Panc1 (cell line): ENCODE results near the gene XBP1. TPM values are rescaled to one million over a fixed set of nuclear protein-coding genes. Genes with fewer than 3 reads are reported as not detected.
"Not testable (repeated sequence)": the region's sequence is repeated elsewhere in the genome, so short reads cannot be mapped to it uniquely, and the experiment has no call there.

ENCODE experiments used
- ATAC-seq: fragments of 200-7000 bp; cut with Tn5 transposase; 2 replicates; pipeline ENCODE4 v1.9.1; 2020; ENCODE audit warnings: mild to moderate bottlenecking, moderate library complexity
- Bru-seq: library from RNA; stranded (reverse); fragments of 400-500 nt; gene quantifications from one replicate; lab custom pipeline; 2021; lab: Mats Ljungman, UMichigan
- BruChase-seq, 2 experiments: library from RNA; stranded (reverse); fragments of 400-500 nt; gene quantifications; one replicate each; lab custom pipeline; 2021; lab: Mats Ljungman, UMichigan
- BruUV-seq: library from RNA; stranded (reverse); fragments of 400-500 nt; replicated peaks from 2 replicates; lab custom pipeline; 2021; lab: Mats Ljungman, UMichigan
- CTCF ChIA-PET: fragments of 300-600 bp; sonication (Branson Sonifier 250); formaldehyde crosslinking; loops from one replicate; lab custom pipeline; 2022; ENCODE audit warnings: antibody characterized with exemption; lab: Charles Lee
- POLR2A ChIA-PET: fragments of 300-600 bp; sonication (Branson Sonifier 250); formaldehyde crosslinking; loops from one replicate; lab custom pipeline; 2022; ENCODE audit warnings: antibody characterized with exemption; lab: Charles Lee
- DNase-seq: peaks from one replicate; pipeline ENCODE4 v3.0.0-alpha.2; 2010; ENCODE audit warnings: low read depth, low spot score
- H3K27ac ChIP-seq: 2 replicates; pipeline ENCODE4 v1.5.1; 2011; ENCODE audit warnings: mild to moderate bottlenecking, low read length, inconsistent platforms
- H3K27me3 ChIP-seq: fragments of 200-500 bp; sonication (Bioruptor generic); 2 replicates; pipeline ENCODE4 v1.6.0; 2014; ENCODE audit warnings: low read length, inconsistent platforms; ENCODE audit not compliant: control insufficient read depth, insufficient read depth
- H3K36me3 ChIP-seq: fragments of 200-500 bp; sonication (Bioruptor generic); 2 replicates; pipeline ENCODE4 v1.5.1; 2014; ENCODE audit warnings: inconsistent platforms, mild to moderate bottlenecking, low read length, moderate library complexity; ENCODE audit not compliant: control insufficient read depth, insufficient read depth
- H3K4me1 ChIP-seq: 2 replicates; pipeline ENCODE4 v1.5.1; 2011; ENCODE audit warnings: inconsistent platforms, mild to moderate bottlenecking, low read length, moderate library complexity; ENCODE audit not compliant: control insufficient read depth, insufficient read depth
- H3K4me3 ChIP-seq, 2 experiments: 2 replicates each; pipeline ENCODE4 v1.5.1; 2011 to 2012; ENCODE audit warnings: low read depth in 2 of 2, low read length in 2 of 2, mild to moderate bottlenecking in 2 of 2, inconsistent platforms in 1 of 2, moderate library complexity in 1 of 2
- H3K9me3 ChIP-seq: fragments of 200-500 bp; sonication (Bioruptor generic); 2 replicates; pipeline ENCODE4 v1.5.1; 2014; ENCODE audit warnings: low read depth, mild to moderate bottlenecking, inconsistent platforms, low read length, moderate library complexity; ENCODE audit not compliant: control insufficient read depth, insufficient read depth
- POLR2AphosphoS5 ChIP-seq: IDR thresholded peaks from 2 replicates; pipeline ENCODE4 v1.6.1; 2012; ENCODE audit warnings: mild to moderate bottlenecking, low read depth, low read length, moderate library complexity
- SIN3A ChIP-seq: IDR thresholded peaks from 2 replicates; pipeline ENCODE4 v1.6.1; 2012; ENCODE audit warnings: low read depth, mild to moderate bottlenecking, low read length, moderate library complexity, borderline replicate concordance; ENCODE audit not compliant: insufficient read depth
- TCF7L2 ChIP-seq: IDR thresholded peaks from 2 replicates; pipeline ENCODE4 v1.6.1; 2011; ENCODE audit warnings: mild to moderate bottlenecking, low read depth, low read length, inconsistent platforms
- in situ Hi-C: cut with HindIII; loops from 2 replicates; pipeline ENCODE4 v1.10.0; 2016; ENCODE audit warnings: low sequenced_read_pairs, low pct_unique_long_range_greater_than_20kb
- intact Hi-C: fragments of 100-400 bp; cut with micrococcal nuclease; formaldehyde crosslinking; loops from one replicate; pipeline ENCODE4 v1.10.0; 2022; ENCODE audit not compliant: unreplicated experiment
- long read RNA-seq: library from polyadenylated mRNA; unstranded; transcript quantifications from one replicate; pipeline ENCODE4 v2.0.0, GENCODE V29; 2021; ENCODE audit not compliant: unreplicated experiment
- polyA plus RNA-seq: library from polyadenylated mRNA; unstranded; fragments of >200 nt; gene quantifications from one replicate; pipeline ENCODE4 v1.2.1, GENCODE V29; 2012; ENCODE audit warnings: missing spikeins; ENCODE audit not compliant: insufficient read length
- total RNA-seq: library from RNA; stranded (reverse); gene quantifications from one replicate; pipeline ENCODE4 v1.2.1, GENCODE V29; 2021; ENCODE audit not compliant: unreplicated experiment
- TF ChIP-seq, protein P1 (sequence below): fragments of 450-650 bp; IDR thresholded peaks from 2 replicates; pipeline ENCODE4 v1.5.1; 2017; ENCODE audit warnings: mild to moderate bottlenecking
- TF ChIP-seq, protein P2 (sequence below), 2 experiments: IDR thresholded peaks; 2 replicates each; pipeline ENCODE4 v1.6.1; 2011 to 2012; ENCODE audit warnings: low read depth in 2 of 2, control low read depth in 1 of 2, low read length in 1 of 2, mild to moderate bottlenecking in 1 of 2, moderate library complexity in 1 of 2; ENCODE audit not compliant: insufficient read depth in 1 of 2

Gene XBP1
- total RNA-seq, result 48.8 TPM
- 43.2 TPM for polyA plus RNA-seq
- percentile 93 among the genes with signal in this experiment for Bru-seq, nascent RNA
- BruChase-seq, experiment 1, labeled RNA remaining after a 2-hour chase, result percentile 97 among the genes with signal in this experiment
- BruChase-seq, experiment 2, labeled RNA remaining after a 6-hour chase, result percentile 83 among the genes with signal in this experiment
- long read RNA-seq, transcript XBP1-201 (5 exons, 1,850 nt), result major isoform, 120 of 139 reads
- long read RNA-seq, partial matches to known transcripts, result 1 of 139 reads
- long read RNA-seq, other reads (novel, unspliced or antisense), result 14 of 139 reads

GRCh38 chr22:28800308-28801041 is at the start of gene XBP1:
Gene XBP1, minus strand, starts transcription at chr22:28800569.
- CTCF ChIA-PET, result no interaction called here
- POLR2A ChIA-PET, result interaction anchor here (1.1 kb wide), 1 partner anchor 18 kb away, joined by 5 read pairs; no protein-coding TSS in a partner anchor
- Histone ChIP-seq H3K27me3 (no peaks in the 10 kb centered on the region), H3K36me3 (peaks cover 26% of the 10 kb centered on the region), H3K9me3 (no peaks in the 10 kb centered on the region), H3K4me3 (peak within 1 kb of the TSS; percentile 77 to 95), H3K27ac (peak within 1 kb of the TSS; percentile 96), H3K4me1 (peaks cover 9% of the 10 kb centered on the region; the same call in 1 of the 2 replicates)
- peak; percentile 70 for TF ChIP-seq POLR2AphosphoS5
- TF ChIP-seq, protein P1, sequence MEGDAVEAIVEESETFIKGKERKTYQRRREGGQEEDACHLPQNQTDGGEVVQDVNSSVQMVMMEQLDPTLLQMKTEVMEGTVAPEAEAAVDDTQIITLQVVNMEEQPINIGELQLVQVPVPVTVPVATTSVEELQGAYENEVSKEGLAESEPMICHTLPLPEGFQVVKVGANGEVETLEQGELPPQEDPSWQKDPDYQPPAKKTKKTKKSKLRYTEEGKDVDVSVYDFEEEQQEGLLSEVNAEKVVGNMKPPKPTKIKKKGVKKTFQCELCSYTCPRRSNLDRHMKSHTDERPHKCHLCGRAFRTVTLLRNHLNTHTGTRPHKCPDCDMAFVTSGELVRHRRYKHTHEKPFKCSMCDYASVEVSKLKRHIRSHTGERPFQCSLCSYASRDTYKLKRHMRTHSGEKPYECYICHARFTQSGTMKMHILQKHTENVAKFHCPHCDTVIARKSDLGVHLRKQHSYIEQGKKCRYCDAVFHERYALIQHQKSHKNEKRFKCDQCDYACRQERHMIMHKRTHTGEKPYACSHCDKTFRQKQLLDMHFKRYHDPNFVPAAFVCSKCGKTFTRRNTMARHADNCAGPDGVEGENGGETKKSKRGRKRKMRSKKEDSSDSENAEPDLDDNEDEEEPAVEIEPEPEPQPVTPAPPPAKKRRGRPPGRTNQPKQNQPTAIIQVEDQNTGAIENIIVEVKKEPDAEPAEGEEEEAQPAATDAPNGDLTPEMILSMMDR, result no peak
- peak; percentile 41; the same call in 1 of the 2 replicates for TF ChIP-seq SIN3A
- TF ChIP-seq, protein P2, sequence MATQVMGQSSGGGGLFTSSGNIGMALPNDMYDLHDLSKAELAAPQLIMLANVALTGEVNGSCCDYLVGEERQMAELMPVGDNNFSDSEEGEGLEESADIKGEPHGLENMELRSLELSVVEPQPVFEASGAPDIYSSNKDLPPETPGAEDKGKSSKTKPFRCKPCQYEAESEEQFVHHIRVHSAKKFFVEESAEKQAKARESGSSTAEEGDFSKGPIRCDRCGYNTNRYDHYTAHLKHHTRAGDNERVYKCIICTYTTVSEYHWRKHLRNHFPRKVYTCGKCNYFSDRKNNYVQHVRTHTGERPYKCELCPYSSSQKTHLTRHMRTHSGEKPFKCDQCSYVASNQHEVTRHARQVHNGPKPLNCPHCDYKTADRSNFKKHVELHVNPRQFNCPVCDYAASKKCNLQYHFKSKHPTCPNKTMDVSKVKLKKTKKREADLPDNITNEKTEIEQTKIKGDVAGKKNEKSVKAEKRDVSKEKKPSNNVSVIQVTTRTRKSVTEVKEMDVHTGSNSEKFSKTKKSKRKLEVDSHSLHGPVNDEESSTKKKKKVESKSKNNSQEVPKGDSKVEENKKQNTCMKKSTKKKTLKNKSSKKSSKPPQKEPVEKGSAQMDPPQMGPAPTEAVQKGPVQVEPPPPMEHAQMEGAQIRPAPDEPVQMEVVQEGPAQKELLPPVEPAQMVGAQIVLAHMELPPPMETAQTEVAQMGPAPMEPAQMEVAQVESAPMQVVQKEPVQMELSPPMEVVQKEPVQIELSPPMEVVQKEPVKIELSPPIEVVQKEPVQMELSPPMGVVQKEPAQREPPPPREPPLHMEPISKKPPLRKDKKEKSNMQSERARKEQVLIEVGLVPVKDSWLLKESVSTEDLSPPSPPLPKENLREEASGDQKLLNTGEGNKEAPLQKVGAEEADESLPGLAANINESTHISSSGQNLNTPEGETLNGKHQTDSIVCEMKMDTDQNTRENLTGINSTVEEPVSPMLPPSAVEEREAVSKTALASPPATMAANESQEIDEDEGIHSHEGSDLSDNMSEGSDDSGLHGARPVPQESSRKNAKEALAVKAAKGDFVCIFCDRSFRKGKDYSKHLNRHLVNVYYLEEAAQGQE (IDR thresholded peaks at IDR 0.05; ENCODE audit: insufficient read depth in 1 of 2, low read depth in 2 of 2, low read length in 1 of 2), result no peak
- no TSS peak for BruUV-seq
- in situ Hi-C loops, result no loop called here
- ATAC-seq (peak; percentile 98), DNase-seq (peak; percentile 42)
- intact Hi-C loops, result no loop called here

- in situ Hi-C loops (no loop called here), intact Hi-C loops (no loop called here)
- DNase-seq (no peak), ATAC-seq (no peak)
- Histone ChIP-seq H3K4me1 (no peaks in the 10 kb centered on the region), H3K9me3 (no peaks in the 10 kb centered on the region; the same call in 1 of the 2 replicates), H3K27ac (no peak overlapping the region), H3K27me3 (no peaks in the 10 kb centered on the region), H3K4me3 (no peak overlapping the region), H3K36me3 (no peaks in the 10 kb centered on the region)
- ChIA-PET POLR2A (no interaction called here), CTCF (interaction anchor here (0.7 kb wide), 1 partner anchor 360 kb away, joined by 4 read pairs; no protein-coding TSS in a partner anchor)
- no TSS peak for BruUV-seq
- TF ChIP-seq TCF7L2 (no peak), POLR2AphosphoS5 (no peak), SIN3A (no peak)
- TF ChIP-seq, protein P2 (IDR thresholded peaks at IDR 0.05; ENCODE audit: insufficient read depth in 1 of 2, low read depth in 2 of 2, low read length in 1 of 2), result no peak
- TF ChIP-seq, protein P1, result no peak
These were observed 46.6 kb upstream of the XBP1 start for GRCh38 chr22:28846994-28847393.

GRCh38 chr22:28844277-28844676 is 43.9 kb upstream of the XBP1 start:
- H3K4me1 ChIP-seq, DNase-seq, BruUV-seq, H3K36me3 ChIP-seq, H3K27me3 ChIP-seq, H3K27ac ChIP-seq, intact Hi-C loops, ATAC-seq, H3K9me3 ChIP-seq, in situ Hi-C loops, POLR2A ChIA-PET, H3K4me3 ChIP-seq: not testable (repeated sequence)
- CTCF ChIA-PET, result interaction anchor here (0.7 kb wide), 1 partner anchor 16 kb away, joined by 3 read pairs; no protein-coding TSS in a partner anchor
